ENCODE results near the gene ALDH1A3.

The ALDH1A3 gene

GRCh38 chr15:100902436-100903167 is 23.0 kb downstream of the ALDH1A3 start:
- DNase-seq = no peak

GRCh38 chr15:100903168-100903554 is 23.5 kb downstream of the ALDH1A3 start:
- DNase-seq = no peak

GRCh38 chr15:100905850-100906249 is 26.2 kb downstream of the ALDH1A3 start:
- DNase-seq = no peak

GRCh38 chr15:100908466-100908865 is 28.8 kb downstream of the ALDH1A3 start:
- no peak for DNase-seq

DNA sequence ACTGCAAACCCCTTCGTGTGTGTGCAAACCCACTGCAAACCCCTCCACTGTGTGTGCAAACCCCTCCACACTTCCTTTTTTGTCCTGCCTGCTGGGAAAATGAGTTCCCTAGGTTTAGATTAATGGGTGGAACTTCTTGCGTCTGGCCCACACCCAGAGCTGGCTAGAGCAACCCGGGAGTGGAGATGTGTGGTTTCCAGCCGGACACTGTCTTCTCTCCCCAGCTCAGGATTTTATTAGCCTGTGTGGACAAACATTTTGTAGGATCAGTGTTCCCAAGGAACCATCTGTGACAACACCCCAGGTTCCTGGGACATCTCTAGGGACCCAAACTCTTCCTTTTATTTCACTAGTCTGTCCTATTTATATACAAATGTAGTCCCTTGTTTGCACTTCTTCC is 29.9 kb downstream of the ALDH1A3 start:
- no peak for DNase-seq

GRCh38 chr15:100909989-100910955 is 30.6 kb downstream of the ALDH1A3 start:
- DNase-seq = no peak

DNA sequence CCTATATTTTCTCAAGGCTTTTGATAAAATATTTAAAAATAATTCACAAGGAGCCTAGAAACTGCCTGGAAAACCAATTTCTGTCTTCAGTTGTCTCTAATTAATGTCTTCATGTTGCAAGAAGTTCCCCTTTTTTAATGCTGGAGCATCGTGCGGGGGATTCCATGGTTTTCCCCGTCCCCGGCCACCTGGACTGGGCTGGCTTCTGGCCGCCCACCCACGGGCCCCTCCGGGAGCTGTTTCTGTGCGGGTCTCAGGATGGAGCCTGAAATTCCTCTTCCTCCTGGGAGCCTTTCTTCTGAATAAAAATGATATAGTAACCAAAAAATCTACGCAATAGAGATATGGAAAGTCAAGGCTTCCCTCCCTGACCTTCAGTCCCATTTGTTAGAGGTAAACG is 31.5 kb downstream of the ALDH1A3 start:
- DNase-seq = no peak

DNA sequence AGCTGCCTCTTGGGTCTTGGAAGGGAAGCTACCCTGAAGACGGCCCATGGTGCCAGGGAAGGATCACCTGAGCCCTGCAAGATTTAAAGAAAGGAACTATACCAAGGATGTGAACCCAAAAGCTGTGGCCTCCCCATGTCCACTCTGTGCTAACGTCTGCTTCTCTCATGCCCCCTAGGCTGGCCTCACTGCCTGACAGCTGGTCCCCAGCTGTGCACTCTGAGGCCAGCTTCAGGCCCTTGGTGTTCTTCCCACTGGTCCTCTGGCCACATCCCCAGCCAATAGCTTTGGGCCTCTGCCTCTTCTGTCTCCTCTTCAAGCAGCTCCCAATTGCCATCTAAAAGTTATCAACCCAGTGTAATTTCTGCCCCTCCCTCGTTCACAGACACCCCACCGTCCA is 34.3 kb downstream of the ALDH1A3 start:
- DNase-seq = no peak

GRCh38 chr15:100914876-100915275 is 35.2 kb downstream of the ALDH1A3 start:
- no peak for DNase-seq

DNA sequence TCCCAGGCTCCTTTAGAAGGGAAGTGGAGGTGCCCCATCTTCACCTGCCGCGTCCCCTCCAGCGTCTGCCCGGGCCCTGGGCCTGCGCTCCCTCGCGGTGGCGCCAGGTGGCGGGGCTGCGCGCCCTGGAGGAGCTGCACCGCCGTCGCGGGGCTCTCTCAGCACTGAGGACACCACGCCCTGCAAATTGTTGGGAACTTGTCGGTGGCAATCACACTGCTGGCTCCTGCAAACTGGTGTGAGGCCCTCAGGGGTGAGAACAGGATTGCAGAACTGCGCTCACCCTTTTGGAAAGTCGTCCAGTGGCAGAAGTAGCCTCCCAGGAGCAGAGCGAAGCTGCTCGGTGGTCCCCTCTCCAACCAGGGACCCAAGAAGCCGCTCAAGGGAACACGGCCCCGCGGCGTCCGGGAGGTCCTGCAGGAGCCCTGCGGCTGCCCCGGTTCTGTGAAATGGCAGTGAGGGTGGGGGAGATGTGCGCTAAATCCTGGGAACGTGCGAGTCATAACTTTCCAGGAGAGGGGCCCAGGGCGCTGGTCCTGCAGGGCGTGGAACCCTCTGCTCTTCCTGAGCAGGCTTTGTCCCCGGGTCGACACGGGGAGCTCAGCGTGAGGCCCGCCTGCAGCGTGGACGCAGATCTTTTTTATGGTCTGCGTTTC is 38.5 kb downstream of the ALDH1A3 start:
- DNase-seq = no peak

GRCh38 chr15:100918690-100919480 is 39.3 kb downstream of the ALDH1A3 start, which contains the start of gene LRRK1:
TSS of gene LRRK1 (plus strand) at chr15:100919357. CDS start at chr15:100924633, 5,276 bp downstream.
- no peak for DNase-seq

- DNase-seq = no peak
Observed at GRCh38 chr15:100919481-100920405, 40.1 kb downstream of the ALDH1A3 start.

DNA sequence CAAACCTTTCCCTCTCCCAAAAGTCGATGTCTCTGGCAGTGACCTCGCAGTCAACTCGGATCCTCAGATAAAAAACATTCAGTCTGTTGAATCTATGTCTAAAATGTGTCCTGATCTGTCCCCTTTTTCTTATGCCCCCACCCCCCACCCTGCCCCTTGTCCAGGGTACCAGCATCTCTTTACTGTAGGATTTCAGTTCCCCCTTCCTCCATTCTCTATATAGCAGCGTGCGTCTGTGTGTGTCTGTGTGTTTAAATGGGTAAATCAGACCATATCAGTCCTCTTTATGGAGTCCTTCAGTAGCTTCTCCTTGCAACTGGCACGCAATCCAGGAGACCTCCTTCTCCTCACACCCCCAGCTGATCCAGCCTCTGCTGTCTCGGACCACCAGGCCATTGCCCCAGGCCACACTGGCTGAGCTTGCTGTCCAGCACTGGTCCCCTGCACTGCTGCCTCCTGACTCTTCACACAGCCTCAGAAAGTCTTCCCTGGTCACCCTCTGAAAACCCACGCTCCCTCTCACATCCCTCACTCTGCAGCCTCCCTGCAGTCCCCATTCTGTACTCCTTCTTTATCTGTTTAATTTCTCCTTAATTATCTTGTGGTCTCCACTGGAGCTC is 41.0 kb downstream of the ALDH1A3 start:
- DNase-seq = no peak

GRCh38 chr15:100922192-100923040 is 42.8 kb downstream of the ALDH1A3 start:
- DNase-seq = no peak

DNA sequence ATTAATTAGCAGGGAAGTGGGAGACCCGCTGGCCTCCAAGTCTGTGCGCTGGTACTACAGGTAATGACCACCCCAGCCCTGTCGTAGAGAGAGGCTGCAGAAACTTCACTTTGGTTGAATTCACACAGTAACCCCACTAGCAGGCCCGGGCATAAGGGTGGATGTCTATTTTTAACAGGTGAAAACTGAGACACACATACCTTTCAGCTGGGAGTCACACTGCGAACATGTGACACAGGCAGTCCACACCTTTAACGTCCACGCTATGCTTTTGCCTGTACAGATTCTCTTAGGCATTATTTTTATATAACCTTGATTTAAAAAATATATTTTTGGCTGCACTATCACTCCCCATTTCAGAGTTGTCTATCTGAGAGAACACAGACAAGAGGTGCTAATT is 43.4 kb downstream of the ALDH1A3 start:
- no peak for DNase-seq

DNA sequence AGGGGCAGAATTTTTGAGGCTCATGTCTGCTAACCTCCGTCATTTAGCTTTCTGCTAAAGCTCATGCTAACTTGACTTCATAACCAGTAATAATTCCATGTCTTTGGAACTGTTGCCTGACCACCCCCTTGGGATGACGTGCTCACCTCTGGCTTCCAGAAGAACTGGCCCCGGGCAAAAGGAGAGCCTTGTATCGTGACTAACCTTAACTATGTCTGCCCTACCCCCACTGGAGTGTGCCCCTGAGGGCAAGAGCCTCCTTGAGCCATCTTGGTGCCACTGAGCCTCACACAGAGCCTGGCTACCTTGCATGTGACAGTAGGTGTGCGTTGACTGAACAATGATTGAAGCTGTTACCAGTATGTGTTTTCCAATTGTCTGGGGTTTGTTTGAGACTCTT is 44.3 kb downstream of the ALDH1A3 start:
- no peak for DNase-seq

- no peak for DNase-seq
Observed at GRCh38 chr15:100924436-100924835, 44.8 kb downstream of the ALDH1A3 start.

GRCh38 chr15:100925480-100925879 is 45.8 kb downstream of the ALDH1A3 start:
- no peak for DNase-seq

- no peak for DNase-seq
Observed at GRCh38 chr15:100926258-100926657, 46.6 kb downstream of the ALDH1A3 start.
